Measurements from ENCODE around the gene KRTAP10-5.

GRCh38 chr21:44596068-44596725, 15.8 kb upstream of the KRTAP10-5 start:
- TF ChIP-seq CTCF (IDR thresholded peaks at IDR 0.05), result no peak
- TF ChIP-seq POLR2A (IDR thresholded peaks at IDR 0.05), result no peak

Measured in adrenal gland (tissue), 5 donors.